ENCODE measurements around the gene TTC23.
A peak's percentile ranks its signal among the peaks of the same experiment; 100 is the strongest.

TTC23 gene

GRCh38 chr15:99100245-99101173 is 148.9 kb downstream of the TTC23 start:
- peak; percentile 63 for DNase-seq

GRCh38 chr15:99099661-99100060 is 149.7 kb downstream of the TTC23 start:
- no peak for DNase-seq

- no peak for DNase-seq
Observed at GRCh38 chr15:99098991-99099390, 150.4 kb downstream of the TTC23 start.

GRCh38 chr15:99098426-99098825 is 151.0 kb downstream of the TTC23 start:
- DNase-seq, result no peak

- DNase-seq, result no peak
Observed at GRCh38 chr15:99097441-99098410, 151.7 kb downstream of the TTC23 start.

- no peak for DNase-seq
Observed at GRCh38 chr15:99096894-99097426, 152.4 kb downstream of the TTC23 start.

GRCh38 chr15:99096173-99096893 is 153.0 kb downstream of the TTC23 start:
- DNase-seq, result no peak

GRCh38 chr15:99095626-99096025 is 153.8 kb downstream of the TTC23 start:
- DNase-seq, result no peak

- DNase-seq, result no peak
Observed at GRCh38 chr15:99092554-99093172, 156.7 kb downstream of the TTC23 start.

- no peak for DNase-seq
Observed at GRCh38 chr15:99090938-99091337, 158.4 kb downstream of the TTC23 start.

- DNase-seq, result no peak
Observed at GRCh38 chr15:99090011-99090699, 159.2 kb downstream of the TTC23 start.

- no peak for DNase-seq
Observed at GRCh38 chr15:99087405-99087943, 161.9 kb downstream of the TTC23 start.

- no peak for DNase-seq
Observed at GRCh38 chr15:99086327-99086667, 163.1 kb downstream of the TTC23 start.
